ENCODE data around the gene SPIRE1.

The SPIRE1 gene

GRCh38 chr18:12405066-12405465 lies 252.8 kb downstream of the SPIRE1 start:
- no peak overlapping the region for H3K4me3 ChIP-seq (ENCODE audit: low read depth, low read length)
- H2AFZ ChIP-seq = no peak overlapping the region
- no peak overlapping the region for H3K27ac ChIP-seq
- no peak overlapping the region for H3K4me2 ChIP-seq (ENCODE audit: low read length)
- H3K79me2 ChIP-seq = no peaks in the 10 kb centered on the region
- TF ChIP-seq, protein P1, sequence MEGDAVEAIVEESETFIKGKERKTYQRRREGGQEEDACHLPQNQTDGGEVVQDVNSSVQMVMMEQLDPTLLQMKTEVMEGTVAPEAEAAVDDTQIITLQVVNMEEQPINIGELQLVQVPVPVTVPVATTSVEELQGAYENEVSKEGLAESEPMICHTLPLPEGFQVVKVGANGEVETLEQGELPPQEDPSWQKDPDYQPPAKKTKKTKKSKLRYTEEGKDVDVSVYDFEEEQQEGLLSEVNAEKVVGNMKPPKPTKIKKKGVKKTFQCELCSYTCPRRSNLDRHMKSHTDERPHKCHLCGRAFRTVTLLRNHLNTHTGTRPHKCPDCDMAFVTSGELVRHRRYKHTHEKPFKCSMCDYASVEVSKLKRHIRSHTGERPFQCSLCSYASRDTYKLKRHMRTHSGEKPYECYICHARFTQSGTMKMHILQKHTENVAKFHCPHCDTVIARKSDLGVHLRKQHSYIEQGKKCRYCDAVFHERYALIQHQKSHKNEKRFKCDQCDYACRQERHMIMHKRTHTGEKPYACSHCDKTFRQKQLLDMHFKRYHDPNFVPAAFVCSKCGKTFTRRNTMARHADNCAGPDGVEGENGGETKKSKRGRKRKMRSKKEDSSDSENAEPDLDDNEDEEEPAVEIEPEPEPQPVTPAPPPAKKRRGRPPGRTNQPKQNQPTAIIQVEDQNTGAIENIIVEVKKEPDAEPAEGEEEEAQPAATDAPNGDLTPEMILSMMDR (IDR thresholded peaks at IDR 0.05) = no peak
- H3K9ac ChIP-seq = no peak overlapping the region
- no peaks in the 10 kb centered on the region for H3K9me3 ChIP-seq (ENCODE audit: control insufficient read depth, low read length)
- peaks cover 3% of the 10 kb centered on the region for H3K4me1 ChIP-seq
- no peaks in the 10 kb centered on the region for H3K36me3 ChIP-seq (ENCODE audit: control insufficient read depth, insufficient read depth, low read length)
- H3K27me3 ChIP-seq (ENCODE audit: control insufficient read depth, insufficient read depth, low read length) = no peaks in the 10 kb centered on the region

GRCh38 chr18:12403601-12404506 lies 254.1 kb downstream of the SPIRE1 start:
- Histone ChIP-seq H3K36me3 (ENCODE audit: control insufficient read depth, insufficient read depth, low read length) (no peaks in the 10 kb centered on the region), H3K4me1 (peaks cover 3% of the 10 kb centered on the region), H3K4me3 (ENCODE audit: low read depth, low read length) (no peak overlapping the region), H3K27ac (no peak overlapping the region), H3K79me2 (no peaks in the 10 kb centered on the region), H3K9ac (no peak overlapping the region), H3K9me3 (ENCODE audit: control insufficient read depth, low read length) (no peaks in the 10 kb centered on the region), H2AFZ (peak overlapping the region; percentile 33), H3K4me2 (ENCODE audit: low read length) (no peak overlapping the region), H3K27me3 (ENCODE audit: control insufficient read depth, insufficient read depth, low read length) (no peaks in the 10 kb centered on the region)
- TF ChIP-seq, protein P1 (IDR thresholded peaks at IDR 0.05) = no peak

- Histone ChIP-seq H3K9ac (no peak overlapping the region), H3K27ac (no peak overlapping the region), H3K4me2 (ENCODE audit: low read length) (no peak overlapping the region), H3K9me3 (ENCODE audit: control insufficient read depth, low read length) (no peaks in the 10 kb centered on the region), H3K4me1 (no peaks in the 10 kb centered on the region), H2AFZ (no peak overlapping the region), H3K27me3 (ENCODE audit: control insufficient read depth, insufficient read depth, low read length) (no peaks in the 10 kb centered on the region), H3K4me3 (ENCODE audit: low read depth, low read length) (no peak overlapping the region), H3K79me2 (no peaks in the 10 kb centered on the region), H3K36me3 (ENCODE audit: control insufficient read depth, insufficient read depth, low read length) (no peaks in the 10 kb centered on the region)
- TF ChIP-seq, protein P1 (IDR thresholded peaks at IDR 0.05) = no peak
These were observed 256.0 kb downstream of the SPIRE1 start for GRCh38 chr18:12401881-12402280.

DNA sequence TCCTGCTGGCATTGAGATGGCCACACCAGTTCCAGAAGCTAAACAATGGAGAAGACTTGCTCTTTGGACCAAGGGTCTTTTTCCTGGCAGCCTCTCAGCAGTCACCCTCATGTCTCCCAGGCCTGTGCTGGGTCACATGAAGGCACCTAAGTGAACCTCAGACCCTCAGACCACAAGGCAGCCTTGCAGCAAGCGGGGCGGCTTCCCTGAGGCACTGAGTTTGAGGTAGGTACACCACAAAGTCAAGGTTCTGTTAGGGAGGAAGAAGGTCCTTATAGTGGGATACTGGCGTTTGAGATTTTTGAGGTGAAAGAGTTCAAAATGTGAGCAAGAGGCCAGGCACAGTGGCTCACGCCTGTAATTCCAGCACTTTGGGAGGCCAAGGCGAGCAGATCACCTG lies 258.7 kb downstream of the SPIRE1 start:
- no peak overlapping the region for H2AFZ ChIP-seq
- H3K4me2 ChIP-seq (ENCODE audit: low read length) = no peak overlapping the region
- H3K79me2 ChIP-seq = no peaks in the 10 kb centered on the region
- no peak overlapping the region for H3K9ac ChIP-seq
- H3K27me3 ChIP-seq (ENCODE audit: control insufficient read depth, insufficient read depth, low read length) = no peaks in the 10 kb centered on the region
- no peaks in the 10 kb centered on the region for H3K9me3 ChIP-seq (ENCODE audit: control insufficient read depth, low read length)
- TF ChIP-seq, protein P1 (IDR thresholded peaks at IDR 0.05) = no peak
- no peak overlapping the region for H3K27ac ChIP-seq
- H3K4me3 ChIP-seq (ENCODE audit: low read depth, low read length) = no peak overlapping the region
- H3K36me3 ChIP-seq (ENCODE audit: control insufficient read depth, insufficient read depth, low read length) = no peaks in the 10 kb centered on the region
- no peaks in the 10 kb centered on the region for H3K4me1 ChIP-seq

- Histone ChIP-seq H3K9me3 (ENCODE audit: control insufficient read depth, low read length) (no peaks in the 10 kb centered on the region), H3K4me1 (no peaks in the 10 kb centered on the region), H3K36me3 (ENCODE audit: control insufficient read depth, insufficient read depth, low read length) (no peaks in the 10 kb centered on the region), H3K27ac (no peak overlapping the region), H3K4me3 (ENCODE audit: low read depth, low read length) (no peak overlapping the region), H2AFZ (no peak overlapping the region), H3K9ac (no peak overlapping the region), H3K4me2 (ENCODE audit: low read length) (no peak overlapping the region), H3K79me2 (no peaks in the 10 kb centered on the region), H3K27me3 (ENCODE audit: control insufficient read depth, insufficient read depth, low read length) (no peaks in the 10 kb centered on the region)
- TF ChIP-seq, protein P1 (IDR thresholded peaks at IDR 0.05) = no peak
These were observed 259.3 kb downstream of the SPIRE1 start for GRCh38 chr18:12398625-12399024.
